ENCODE data around the gene SOX6. TPM values are rescaled to one million over a fixed set of nuclear protein-coding genes. Genes with fewer than 3 reads are reported as not detected.

SOX6 gene
- polyA plus RNA-seq, 1 of the 3 experiments (the other 2 are of a cell fraction): 0.03 TPM

DNA sequence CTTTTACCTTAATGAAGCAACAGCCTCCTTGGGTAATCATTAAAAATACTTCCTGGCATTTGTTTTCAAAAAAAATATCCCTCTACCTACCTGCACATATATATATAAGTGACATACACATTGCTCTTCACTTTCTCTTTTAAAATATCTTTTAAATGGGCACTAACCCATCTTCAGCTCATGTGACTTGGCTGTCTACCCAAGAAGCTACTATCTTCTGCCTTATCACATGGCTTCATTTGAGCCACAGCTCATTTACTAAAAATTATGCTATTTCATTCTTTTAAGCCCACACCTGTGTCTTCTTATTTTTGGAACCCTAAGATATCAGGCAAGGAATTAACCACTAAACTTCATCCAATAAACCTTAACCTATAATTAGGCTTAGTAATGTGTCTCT, 37.0 kb upstream of the SOX6 start:
- no peak overlapping the region for H3K4me3 ChIP-seq (ENCODE audit: low read depth in 2 of 2, low read length in 1 of 2)
- no peaks in the 10 kb centered on the region for H3K79me2 ChIP-seq (ENCODE audit: insufficient read depth)
- no peaks in the 10 kb centered on the region for H4K20me1 ChIP-seq (ENCODE audit: insufficient read depth)
- H3K9me3 ChIP-seq: no peaks in the 10 kb centered on the region
- no peak overlapping the region for H3K9ac ChIP-seq
- no peak for TF ChIP-seq SMC3 (IDR thresholded peaks at IDR 0.05; ENCODE audit: low read depth, low read length)
- no peak for TF ChIP-seq TAF1 (IDR thresholded peaks at IDR 0.05; ENCODE audit: borderline replicate concordance, low read depth, low read length)
- TF ChIP-seq, protein P1, sequence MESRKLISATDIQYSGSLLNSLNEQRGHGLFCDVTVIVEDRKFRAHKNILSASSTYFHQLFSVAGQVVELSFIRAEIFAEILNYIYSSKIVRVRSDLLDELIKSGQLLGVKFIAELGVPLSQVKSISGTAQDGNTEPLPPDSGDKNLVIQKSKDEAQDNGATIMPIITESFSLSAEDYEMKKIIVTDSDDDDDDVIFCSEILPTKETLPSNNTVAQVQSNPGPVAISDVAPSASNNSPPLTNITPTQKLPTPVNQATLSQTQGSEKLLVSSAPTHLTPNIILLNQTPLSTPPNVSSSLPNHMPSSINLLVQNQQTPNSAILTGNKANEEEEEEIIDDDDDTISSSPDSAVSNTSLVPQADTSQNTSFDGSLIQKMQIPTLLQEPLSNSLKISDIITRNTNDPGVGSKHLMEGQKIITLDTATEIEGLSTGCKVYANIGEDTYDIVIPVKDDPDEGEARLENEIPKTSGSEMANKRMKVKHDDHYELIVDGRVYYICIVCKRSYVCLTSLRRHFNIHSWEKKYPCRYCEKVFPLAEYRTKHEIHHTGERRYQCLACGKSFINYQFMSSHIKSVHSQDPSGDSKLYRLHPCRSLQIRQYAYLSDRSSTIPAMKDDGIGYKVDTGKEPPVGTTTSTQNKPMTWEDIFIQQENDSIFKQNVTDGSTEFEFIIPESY (IDR thresholded peaks at IDR 0.05; ENCODE audit: borderline replicate concordance, low read depth): no peak
- no peak for TF ChIP-seq CHD2 (IDR thresholded peaks at IDR 0.05; ENCODE audit: low read length, partially characterized antibody)
- TF ChIP-seq, protein P2, sequence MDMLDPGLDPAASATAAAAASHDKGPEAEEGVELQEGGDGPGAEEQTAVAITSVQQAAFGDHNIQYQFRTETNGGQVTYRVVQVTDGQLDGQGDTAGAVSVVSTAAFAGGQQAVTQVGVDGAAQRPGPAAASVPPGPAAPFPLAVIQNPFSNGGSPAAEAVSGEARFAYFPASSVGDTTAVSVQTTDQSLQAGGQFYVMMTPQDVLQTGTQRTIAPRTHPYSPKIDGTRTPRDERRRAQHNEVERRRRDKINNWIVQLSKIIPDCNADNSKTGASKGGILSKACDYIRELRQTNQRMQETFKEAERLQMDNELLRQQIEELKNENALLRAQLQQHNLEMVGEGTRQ (IDR thresholded peaks at IDR 0.05; ENCODE audit: borderline replicate concordance, low read depth, low read length): no peak
- H3K27me3 ChIP-seq (ENCODE audit: insufficient read depth): no peaks in the 10 kb centered on the region
- no peaks in the 10 kb centered on the region; a peak in 1 of 4 replicates for H3K4me1 ChIP-seq (ENCODE audit: control insufficient read depth in 1 of 2, insufficient read depth in 2 of 2, low read depth in 1 of 2, low read length in 1 of 2)
- CTCF ChIA-PET: no interaction called here
- H3K27ac ChIP-seq (ENCODE audit: low read depth in 2 of 2, low read length in 1 of 2): no peak overlapping the region
- no peak overlapping the region for H2AFZ ChIP-seq (ENCODE audit: low read depth)
- no peak overlapping the region for H3K4me2 ChIP-seq
- no peaks in the 10 kb centered on the region for H3K9me2 ChIP-seq
- no peak for DNase-seq
- H3F3A ChIP-seq (replicated peaks; ENCODE audit: insufficient read depth): no peaks in the 10 kb centered on the region
- POLR2A ChIA-PET: no interaction called here
- no peaks in the 10 kb centered on the region for H3K36me3 ChIP-seq (replicated peaks in 1 of 2; ENCODE audit: control insufficient read depth in 1 of 2, insufficient read depth in 2 of 2, low read length in 1 of 2)

DNA sequence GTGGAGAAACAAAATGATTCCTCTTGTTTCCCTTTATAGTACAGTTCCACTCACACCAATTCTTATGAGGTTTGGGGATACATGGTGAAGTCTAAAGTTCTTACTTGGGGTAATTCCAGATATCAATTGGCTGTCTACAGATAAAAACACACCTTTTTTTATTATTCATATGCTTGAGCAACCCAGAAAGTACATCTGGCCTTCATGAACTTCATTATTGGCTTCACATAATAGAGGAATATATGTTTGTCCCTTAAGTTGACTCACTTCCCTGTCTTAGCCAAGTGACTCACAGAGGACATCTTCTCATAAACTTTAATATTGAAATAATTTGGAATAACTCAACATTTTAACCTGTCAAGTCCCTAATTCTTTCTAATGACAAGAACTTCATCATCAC, 36.3 kb upstream of the SOX6 start:
- no peak for DNase-seq
- Histone ChIP-seq H3F3A (replicated peaks; ENCODE audit: insufficient read depth) (no peaks in the 10 kb centered on the region), H3K9me2 (no peaks in the 10 kb centered on the region), H2AFZ (ENCODE audit: low read depth) (no peak overlapping the region), H3K27ac (ENCODE audit: low read depth in 2 of 2, low read length in 1 of 2) (no peak overlapping the region), H3K4me3 (ENCODE audit: low read depth in 2 of 2, low read length in 1 of 2) (no peak overlapping the region), H3K79me2 (ENCODE audit: insufficient read depth) (no peaks in the 10 kb centered on the region), H3K27me3 (ENCODE audit: insufficient read depth) (no peaks in the 10 kb centered on the region), H3K4me1 (ENCODE audit: control insufficient read depth in 1 of 2, insufficient read depth in 2 of 2, low read depth in 1 of 2, low read length in 1 of 2) (no peaks in the 10 kb centered on the region; a peak in 1 of 4 replicates), H3K9ac (no peak overlapping the region), H3K4me2 (no peak overlapping the region), H4K20me1 (ENCODE audit: insufficient read depth) (no peaks in the 10 kb centered on the region), H3K9me3 (no peaks in the 10 kb centered on the region), H3K36me3 (replicated peaks in 1 of 2; ENCODE audit: control insufficient read depth in 1 of 2, insufficient read depth in 2 of 2, low read length in 1 of 2) (no peaks in the 10 kb centered on the region)
- ChIA-PET POLR2A (no interaction called here), CTCF (no interaction called here)
- TF ChIP-seq FOSL2 (IDR thresholded peaks at IDR 0.05; ENCODE audit: borderline replicate concordance, low read depth): no peak
- no peak for TF ChIP-seq EP300 (IDR thresholded peaks at IDR 0.05; ENCODE audit: borderline replicate concordance in 1 of 2, low read depth in 1 of 2, low read length in 1 of 2)
- TF ChIP-seq CTCF (IDR thresholded peaks at IDR 0.05): no peak
- TF ChIP-seq, protein P1 (IDR thresholded peaks at IDR 0.05; ENCODE audit: borderline replicate concordance, low read depth): no peak
- no peak for TF ChIP-seq GATA2 (CRISPR knock-in tag; IDR thresholded peaks at IDR 0.05)
- TF ChIP-seq, protein P3, sequence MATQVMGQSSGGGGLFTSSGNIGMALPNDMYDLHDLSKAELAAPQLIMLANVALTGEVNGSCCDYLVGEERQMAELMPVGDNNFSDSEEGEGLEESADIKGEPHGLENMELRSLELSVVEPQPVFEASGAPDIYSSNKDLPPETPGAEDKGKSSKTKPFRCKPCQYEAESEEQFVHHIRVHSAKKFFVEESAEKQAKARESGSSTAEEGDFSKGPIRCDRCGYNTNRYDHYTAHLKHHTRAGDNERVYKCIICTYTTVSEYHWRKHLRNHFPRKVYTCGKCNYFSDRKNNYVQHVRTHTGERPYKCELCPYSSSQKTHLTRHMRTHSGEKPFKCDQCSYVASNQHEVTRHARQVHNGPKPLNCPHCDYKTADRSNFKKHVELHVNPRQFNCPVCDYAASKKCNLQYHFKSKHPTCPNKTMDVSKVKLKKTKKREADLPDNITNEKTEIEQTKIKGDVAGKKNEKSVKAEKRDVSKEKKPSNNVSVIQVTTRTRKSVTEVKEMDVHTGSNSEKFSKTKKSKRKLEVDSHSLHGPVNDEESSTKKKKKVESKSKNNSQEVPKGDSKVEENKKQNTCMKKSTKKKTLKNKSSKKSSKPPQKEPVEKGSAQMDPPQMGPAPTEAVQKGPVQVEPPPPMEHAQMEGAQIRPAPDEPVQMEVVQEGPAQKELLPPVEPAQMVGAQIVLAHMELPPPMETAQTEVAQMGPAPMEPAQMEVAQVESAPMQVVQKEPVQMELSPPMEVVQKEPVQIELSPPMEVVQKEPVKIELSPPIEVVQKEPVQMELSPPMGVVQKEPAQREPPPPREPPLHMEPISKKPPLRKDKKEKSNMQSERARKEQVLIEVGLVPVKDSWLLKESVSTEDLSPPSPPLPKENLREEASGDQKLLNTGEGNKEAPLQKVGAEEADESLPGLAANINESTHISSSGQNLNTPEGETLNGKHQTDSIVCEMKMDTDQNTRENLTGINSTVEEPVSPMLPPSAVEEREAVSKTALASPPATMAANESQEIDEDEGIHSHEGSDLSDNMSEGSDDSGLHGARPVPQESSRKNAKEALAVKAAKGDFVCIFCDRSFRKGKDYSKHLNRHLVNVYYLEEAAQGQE (IDR thresholded peaks at IDR 0.05; ENCODE audit: low read depth, low read length): no peak
- TF ChIP-seq RXRA (IDR thresholded peaks at IDR 0.05; ENCODE audit: borderline replicate concordance, low read depth): no peak
- no peak for TF ChIP-seq NRF1 (IDR thresholded peaks at IDR 0.05; ENCODE audit: low read depth, low read length)

Data from SK-N-SH (cell line).